Activated T-helper 2 cell treated with anti-CD3 and anti-CD28 coated beads, Interferon-gamma antibody, Interleukin-2, Interleukin-4, amounts not matched to agents 10 μg/mL and 5 μg/mL and 100 μg/mL, durations not matched to agents 14 hours and 24 hours and 36 hours (primary cell): ENCODE results near the gene CACNA1D. TPM values are rescaled to one million over a fixed set of nuclear protein-coding genes. Genes with fewer than 3 reads are reported as not detected.
"Not testable (repeated sequence)": the region's sequence is repeated elsewhere in the genome, so short reads cannot be mapped to it uniquely, and the experiment has no call there.

Source experiments
- DNase-seq: peaks from one replicate; pipeline ENCODE4 v3.0.0; 2021; ENCODE audit warnings: low spot score
- H3K27ac Mint-ChIP-seq: one replicate; pipeline ENCODE4 v1.8.0; 2021; ENCODE audit warnings: mixed read lengths
- H3K27me3 Mint-ChIP-seq: one replicate; pipeline ENCODE4 v1.8.0; 2021; ENCODE audit warnings: low read depth, mixed read lengths
- H3K36me3 Mint-ChIP-seq: one replicate; pipeline ENCODE4 v1.8.0; 2021; ENCODE audit warnings: low read depth, mixed read lengths
- H3K4me1 Mint-ChIP-seq: one replicate; pipeline ENCODE4 v1.8.0; 2021; ENCODE audit warnings: low read depth, mixed read lengths
- H3K4me3 Mint-ChIP-seq: one replicate; pipeline ENCODE4 v1.8.0; 2021; ENCODE audit warnings: low read depth, mild to moderate bottlenecking, moderate library complexity, mixed read lengths
- H3K9me3 Mint-ChIP-seq: one replicate; pipeline ENCODE4 v1.8.0; 2021; ENCODE audit warnings: mixed read lengths
- intact Hi-C: fragments of 100-400 bp; cut with micrococcal nuclease; formaldehyde crosslinking; loops from one replicate; pipeline ENCODE4 v1.15.1; 2023
- total RNA-seq: library from RNA; stranded (reverse); gene quantifications from 2 replicates; pipeline ENCODE4 v1.2.3, GENCODE V29; 2022

The CACNA1D gene
- total RNA-seq, 1 donor from 2014 or later = 9.3 TPM

DNA sequence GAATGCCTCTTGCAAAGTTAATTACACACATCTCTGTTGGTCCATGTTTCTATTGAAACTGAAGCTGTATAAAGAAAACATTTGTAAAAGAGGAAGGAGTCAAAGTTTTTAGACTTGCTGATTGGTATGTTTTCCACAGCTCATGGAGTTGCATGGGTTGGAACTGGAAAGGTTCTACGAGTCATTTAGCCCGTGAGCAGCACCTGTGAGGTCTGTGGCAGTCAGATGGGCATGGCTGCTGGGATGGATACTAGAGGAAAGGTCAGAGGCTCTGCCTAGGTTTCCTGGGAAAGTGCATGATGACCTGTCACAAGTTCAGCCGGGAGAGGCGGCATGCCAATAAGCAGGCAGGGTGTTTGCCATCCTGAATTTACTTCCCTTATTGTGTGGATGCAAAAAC, 155.4 kb downstream of the CACNA1D start:
- H3K4me1 Mint-ChIP-seq = peaks cover 20% of the 10 kb centered on the region
- H3K4me3 Mint-ChIP-seq = no peak overlapping the region
- intact Hi-C loops = loop anchor here (2.0 to 5.0 kb wide), 2 partner anchors 57 to 95 kb away; no protein-coding TSS in a partner anchor
- DNase-seq = no peak
- H3K27me3 Mint-ChIP-seq = peaks cover 12% of the 10 kb centered on the region
- peaks cover 5% of the 10 kb centered on the region for H3K36me3 Mint-ChIP-seq
- H3K27ac Mint-ChIP-seq = peak overlapping the region; percentile 13
- peaks cover 25% of the 10 kb centered on the region for H3K9me3 Mint-ChIP-seq

GRCh38 chr3:53650424-53650823, 156.0 kb downstream of the CACNA1D start:
- peak; percentile 18 for DNase-seq
- Mint-ChIP-seq H3K4me1 (peaks cover 20% of the 10 kb centered on the region), H3K36me3 (peaks cover 5% of the 10 kb centered on the region), H3K27ac (peak overlapping the region; percentile 56), H3K27me3 (peaks cover 12% of the 10 kb centered on the region), H3K4me3 (peak overlapping the region; percentile 15), H3K9me3 (peaks cover 32% of the 10 kb centered on the region)
- intact Hi-C loops = loop anchor here (2.0 to 5.0 kb wide), 2 partner anchors 57 to 96 kb away; no protein-coding TSS in a partner anchor

DNA sequence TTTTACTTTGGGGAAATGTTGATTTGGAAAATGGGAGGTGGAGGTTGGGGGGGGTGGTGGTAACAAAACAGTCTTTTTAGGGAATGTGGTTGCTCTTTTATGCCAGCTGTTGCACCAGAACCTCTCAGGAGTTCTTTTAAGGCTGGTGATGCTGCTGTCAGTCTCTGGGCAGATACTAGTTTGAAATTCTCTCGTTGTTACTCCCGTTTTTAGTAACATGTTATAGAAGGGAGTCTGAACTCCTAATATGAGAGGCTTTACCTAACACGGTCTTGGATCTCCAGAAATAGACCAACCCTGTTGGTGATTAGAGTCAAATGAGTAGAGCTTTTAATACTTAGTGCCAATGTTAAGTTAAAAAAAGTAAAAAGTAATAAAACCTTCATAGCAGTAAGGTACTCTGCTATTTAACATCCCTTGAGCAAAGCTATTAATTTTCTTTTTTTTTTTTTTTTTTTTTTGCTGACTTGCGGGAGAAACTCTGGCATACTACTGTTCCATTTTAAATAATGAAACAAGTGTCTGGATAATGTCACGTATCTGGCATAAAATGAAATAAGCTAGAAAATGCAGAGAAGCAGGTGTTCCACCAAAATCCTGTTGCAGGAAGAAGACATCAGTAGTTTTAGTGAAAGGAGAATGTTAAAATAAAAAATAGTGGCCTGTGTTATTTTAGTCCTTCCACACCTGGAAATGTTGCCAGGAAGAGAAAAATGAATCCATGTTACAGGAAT, 156.7 kb downstream of the CACNA1D start:
- no peak overlapping the region for H3K4me3 Mint-ChIP-seq
- peak overlapping the region; percentile 56 for H3K27ac Mint-ChIP-seq
- intact Hi-C loops = loop anchor here (2.0 to 5.0 kb wide), 2 partner anchors 56 to 96 kb away; no protein-coding TSS in a partner anchor
- DNase-seq = no peak
- H3K9me3 Mint-ChIP-seq = peaks cover 38% of the 10 kb centered on the region
- H3K4me1 Mint-ChIP-seq = peaks cover 20% of the 10 kb centered on the region
- peaks cover 12% of the 10 kb centered on the region for H3K27me3 Mint-ChIP-seq
- H3K36me3 Mint-ChIP-seq = peaks cover 5% of the 10 kb centered on the region

DNA sequence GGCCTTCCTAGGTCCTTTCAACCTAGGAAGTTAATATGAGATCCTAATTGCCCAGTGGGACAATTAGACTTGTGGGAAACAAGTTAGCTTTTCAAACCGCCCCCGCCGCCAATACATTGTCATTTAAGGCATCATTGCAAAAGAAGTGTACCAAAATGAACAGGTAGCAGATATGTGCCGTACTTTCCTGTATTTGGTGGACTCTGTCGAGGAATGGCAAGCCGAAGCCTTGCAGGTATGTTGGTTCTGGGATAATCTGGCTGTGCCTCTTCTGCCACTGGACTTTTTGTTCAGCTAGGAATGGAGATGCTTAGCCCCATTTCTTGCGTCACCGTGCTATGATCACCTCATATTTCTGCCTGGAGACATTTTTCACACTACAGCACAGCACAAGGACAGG, 157.5 kb downstream of the CACNA1D start:
- no peak overlapping the region for H3K27ac Mint-ChIP-seq
- peaks cover 11% of the 10 kb centered on the region for H3K27me3 Mint-ChIP-seq
- intact Hi-C loops = loop anchor here (2.0 to 5.0 kb wide), 2 partner anchors 55 to 97 kb away; no protein-coding TSS in a partner anchor
- peaks cover 20% of the 10 kb centered on the region for H3K4me1 Mint-ChIP-seq
- no peak overlapping the region for H3K4me3 Mint-ChIP-seq
- peaks cover 40% of the 10 kb centered on the region for H3K9me3 Mint-ChIP-seq
- no peak for DNase-seq
- peaks cover 5% of the 10 kb centered on the region for H3K36me3 Mint-ChIP-seq

DNA sequence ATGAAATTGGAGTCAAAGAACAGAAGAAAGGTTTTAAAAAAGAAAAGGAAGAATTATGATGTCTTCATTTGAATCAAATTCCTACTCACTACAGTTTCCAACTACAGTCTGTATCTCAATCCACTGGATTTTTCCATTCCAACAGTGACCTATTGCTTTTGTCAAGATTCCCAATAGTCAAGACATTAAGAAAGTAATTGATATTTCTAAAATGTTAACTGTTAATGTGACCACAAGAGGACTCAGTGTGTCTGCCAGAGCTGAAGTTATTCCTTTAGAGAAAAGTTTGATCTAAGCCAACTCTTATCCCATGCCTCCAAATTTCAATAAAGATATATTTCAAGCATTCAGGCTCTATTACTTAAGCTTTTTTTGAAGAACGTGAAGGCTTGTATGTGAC, 163.2 kb downstream of the CACNA1D start:
- peaks cover 7% of the 10 kb centered on the region for H3K36me3 Mint-ChIP-seq
- no peak overlapping the region for H3K4me3 Mint-ChIP-seq
- peaks cover 22% of the 10 kb centered on the region for H3K27me3 Mint-ChIP-seq
- H3K4me1 Mint-ChIP-seq = peaks cover 2% of the 10 kb centered on the region
- H3K27ac Mint-ChIP-seq = no peak overlapping the region
- no peak for DNase-seq
- intact Hi-C loops = no loop called here
- H3K9me3 Mint-ChIP-seq = peaks cover 62% of the 10 kb centered on the region

- Mint-ChIP-seq H3K4me3 (no peak overlapping the region), H3K4me1 (peaks cover 2% of the 10 kb centered on the region), H3K27me3 (peaks cover 24% of the 10 kb centered on the region), H3K27ac (no peak overlapping the region), H3K36me3 (peaks cover 7% of the 10 kb centered on the region), H3K9me3 (peaks cover 64% of the 10 kb centered on the region)
- DNase-seq = no peak
- intact Hi-C loops = no loop called here
Measured at GRCh38 chr3:53658613-53659193, 164.3 kb downstream of the CACNA1D start.

GRCh38 chr3:53659996-53660395, 165.6 kb downstream of the CACNA1D start:
- peaks cover 2% of the 10 kb centered on the region for H3K4me1 Mint-ChIP-seq
- DNase-seq = no peak
- no peak overlapping the region for H3K4me3 Mint-ChIP-seq
- peaks cover 61% of the 10 kb centered on the region for H3K9me3 Mint-ChIP-seq
- intact Hi-C loops = no loop called here
- peaks cover 7% of the 10 kb centered on the region for H3K36me3 Mint-ChIP-seq
- peaks cover 26% of the 10 kb centered on the region for H3K27me3 Mint-ChIP-seq
- H3K27ac Mint-ChIP-seq = no peak overlapping the region

GRCh38 chr3:53661480-53661879, 167.1 kb downstream of the CACNA1D start:
- no peak overlapping the region for H3K27ac Mint-ChIP-seq
- intact Hi-C loops = no loop called here
- peaks cover 7% of the 10 kb centered on the region for H3K36me3 Mint-ChIP-seq

GRCh38 chr3:53664812-53665211, 170.4 kb downstream of the CACNA1D start:
- H3K4me1 Mint-ChIP-seq, H3K36me3 Mint-ChIP-seq, DNase-seq, H3K4me3 Mint-ChIP-seq, H3K27ac Mint-ChIP-seq, intact Hi-C loops: not testable (repeated sequence)
- Mint-ChIP-seq H3K9me3 (peaks cover 43% of the 10 kb centered on the region), H3K27me3 (peaks cover 22% of the 10 kb centered on the region)

More at GRCh38 chr3:53661480-53661879, 167.1 kb downstream of the CACNA1D start:
- DNase-seq = no peak
- Mint-ChIP-seq H3K27me3 (peaks cover 21% of the 10 kb centered on the region), H3K4me3 (no peak overlapping the region), H3K4me1 (peaks cover 2% of the 10 kb centered on the region), H3K9me3 (peaks cover 50% of the 10 kb centered on the region)

GRCh38 chr3:53665608-53666425, 171.4 kb downstream of the CACNA1D start:
- H3K27me3 Mint-ChIP-seq = peaks cover 22% of the 10 kb centered on the region
- H3K4me3 Mint-ChIP-seq = no peak overlapping the region
- no peaks in the 10 kb centered on the region for H3K4me1 Mint-ChIP-seq
- H3K9me3 Mint-ChIP-seq = peaks cover 33% of the 10 kb centered on the region
- DNase-seq = no peak
- H3K27ac Mint-ChIP-seq = no peak overlapping the region
- peaks cover 7% of the 10 kb centered on the region for H3K36me3 Mint-ChIP-seq
- intact Hi-C loops = no loop called here

DNA sequence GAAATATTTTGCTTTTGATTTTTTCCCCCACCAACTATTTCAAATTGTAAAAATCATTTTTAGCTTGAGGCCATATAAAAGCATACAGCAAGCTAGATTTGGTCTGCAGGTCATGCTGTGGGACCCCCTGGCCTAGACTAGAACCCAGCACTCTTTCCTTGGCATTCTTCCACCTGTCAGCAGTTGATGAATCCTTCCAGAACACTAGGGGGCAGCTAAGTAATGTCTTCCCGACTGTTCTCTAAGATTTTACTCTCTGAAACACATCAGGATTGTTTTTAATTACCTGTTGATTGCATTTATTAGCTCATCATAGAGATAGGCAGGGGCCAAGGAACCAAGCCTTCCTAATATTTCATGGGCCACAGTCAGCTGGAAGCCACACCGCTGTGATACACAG, 174.5 kb downstream of the CACNA1D start:
- H3K4me3 Mint-ChIP-seq = no peak overlapping the region
- no peak for DNase-seq
- H3K4me1 Mint-ChIP-seq = no peaks in the 10 kb centered on the region
- no peak overlapping the region for H3K27ac Mint-ChIP-seq
- H3K36me3 Mint-ChIP-seq = no peaks in the 10 kb centered on the region
- peaks cover 34% of the 10 kb centered on the region for H3K27me3 Mint-ChIP-seq
- intact Hi-C loops = no loop called here
- H3K9me3 Mint-ChIP-seq = peaks cover 8% of the 10 kb centered on the region

DNA sequence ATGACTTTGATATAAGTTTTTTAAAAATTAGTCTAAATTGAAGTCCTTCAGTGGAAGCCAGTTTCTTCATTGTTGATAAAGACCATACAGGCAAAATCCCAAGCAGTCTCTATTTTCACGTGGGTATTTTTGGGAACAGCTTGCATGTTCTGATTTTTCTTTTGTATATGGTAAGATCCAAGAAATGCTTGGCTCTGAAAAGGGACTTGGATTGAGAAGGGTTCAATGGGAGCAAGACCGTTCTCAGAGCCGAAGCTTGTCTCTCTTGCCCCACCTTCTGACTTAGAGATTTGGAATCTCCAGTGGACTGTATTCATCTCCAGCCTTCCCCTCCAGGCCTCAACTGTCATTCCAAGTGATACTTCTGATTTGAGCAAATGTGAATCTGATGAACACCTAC, 176.3 kb downstream of the CACNA1D start:
- DNase-seq = no peak
- H3K9me3 Mint-ChIP-seq = no peaks in the 10 kb centered on the region
- H3K4me3 Mint-ChIP-seq = no peak overlapping the region
- H3K27me3 Mint-ChIP-seq = peaks cover 31% of the 10 kb centered on the region
- H3K36me3 Mint-ChIP-seq = no peaks in the 10 kb centered on the region
- intact Hi-C loops = no loop called here
- no peaks in the 10 kb centered on the region for H3K4me1 Mint-ChIP-seq
- H3K27ac Mint-ChIP-seq = no peak overlapping the region
